Body of pancreas (tissue), 4 donors: ENCODE results near the gene KRT23.

Experiments used
- POLR2A ChIP-seq, 3 donors: fragments of 450-650 bp; IDR thresholded peaks; one replicate each; pipeline ENCODE4 v1.6.1; 2016; ENCODE audit warnings: antibody characterized with exemption in 3 of 3, mild to moderate bottlenecking in 2 of 3
- TF ChIP-seq, protein P1 (sequence below), 7 experiments: fragments of 450-650 bp in 4 of 7; fragments of 200-600 bp in 3 of 7; sonication (generic) in 3 of 7; IDR thresholded peaks; one replicate each; pipeline ENCODE4 v1.5.1; 2016 to 2019; ENCODE audit warnings: antibody characterized with exemption in 7 of 7

DNA sequence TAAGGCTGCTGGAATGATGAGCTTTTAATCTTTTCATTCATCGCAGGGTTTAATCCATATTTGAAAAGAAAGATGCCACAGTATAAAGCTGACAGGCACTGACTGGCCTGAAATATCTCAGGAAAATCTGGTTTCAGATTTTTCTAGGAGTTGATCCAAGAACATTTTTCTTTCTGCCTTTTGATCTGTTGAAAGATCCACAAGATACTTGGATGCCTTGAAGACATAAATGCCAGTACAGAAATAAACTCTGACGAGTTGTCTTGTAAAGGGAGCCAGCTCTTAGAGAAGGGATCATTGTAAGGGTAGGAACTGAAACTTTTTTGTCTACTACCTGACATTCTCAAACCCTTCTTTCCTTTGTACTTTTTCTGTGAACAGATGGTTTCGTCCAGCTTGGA is 27.0 kb downstream of the KRT23 start:
- TF ChIP-seq, protein P1, sequence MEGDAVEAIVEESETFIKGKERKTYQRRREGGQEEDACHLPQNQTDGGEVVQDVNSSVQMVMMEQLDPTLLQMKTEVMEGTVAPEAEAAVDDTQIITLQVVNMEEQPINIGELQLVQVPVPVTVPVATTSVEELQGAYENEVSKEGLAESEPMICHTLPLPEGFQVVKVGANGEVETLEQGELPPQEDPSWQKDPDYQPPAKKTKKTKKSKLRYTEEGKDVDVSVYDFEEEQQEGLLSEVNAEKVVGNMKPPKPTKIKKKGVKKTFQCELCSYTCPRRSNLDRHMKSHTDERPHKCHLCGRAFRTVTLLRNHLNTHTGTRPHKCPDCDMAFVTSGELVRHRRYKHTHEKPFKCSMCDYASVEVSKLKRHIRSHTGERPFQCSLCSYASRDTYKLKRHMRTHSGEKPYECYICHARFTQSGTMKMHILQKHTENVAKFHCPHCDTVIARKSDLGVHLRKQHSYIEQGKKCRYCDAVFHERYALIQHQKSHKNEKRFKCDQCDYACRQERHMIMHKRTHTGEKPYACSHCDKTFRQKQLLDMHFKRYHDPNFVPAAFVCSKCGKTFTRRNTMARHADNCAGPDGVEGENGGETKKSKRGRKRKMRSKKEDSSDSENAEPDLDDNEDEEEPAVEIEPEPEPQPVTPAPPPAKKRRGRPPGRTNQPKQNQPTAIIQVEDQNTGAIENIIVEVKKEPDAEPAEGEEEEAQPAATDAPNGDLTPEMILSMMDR (IDR thresholded peaks at IDR 0.05): no peak
- TF ChIP-seq POLR2A (IDR thresholded peaks at IDR 0.05): no peak
